ENCODE results near the gene TENT4A.

The TENT4A gene

GRCh38 chr5:6700685-6701355, 12.4 kb upstream of the TENT4A start:
- no peak for DNase-seq

DNA sequence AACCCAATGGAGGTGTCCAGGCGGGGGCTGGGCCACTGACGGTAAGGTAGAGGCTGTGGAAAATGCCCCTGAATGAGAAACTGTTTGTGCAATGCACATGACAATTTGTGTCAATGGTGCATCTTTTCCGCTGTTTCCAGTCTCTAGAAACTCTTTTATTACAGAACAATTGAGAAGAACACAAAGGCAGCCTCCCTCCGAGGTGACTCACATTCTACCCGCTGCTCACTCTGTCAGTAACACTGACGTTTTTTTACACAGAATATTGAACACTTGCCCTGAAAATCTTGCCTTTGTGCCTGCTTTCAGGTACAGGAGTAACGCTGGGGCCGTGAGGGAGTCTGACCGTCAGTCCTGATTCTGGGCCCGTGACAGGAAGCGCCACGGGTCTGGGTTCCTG, 11.7 kb upstream of the TENT4A start:
- DNase-seq: no peak

DNA sequence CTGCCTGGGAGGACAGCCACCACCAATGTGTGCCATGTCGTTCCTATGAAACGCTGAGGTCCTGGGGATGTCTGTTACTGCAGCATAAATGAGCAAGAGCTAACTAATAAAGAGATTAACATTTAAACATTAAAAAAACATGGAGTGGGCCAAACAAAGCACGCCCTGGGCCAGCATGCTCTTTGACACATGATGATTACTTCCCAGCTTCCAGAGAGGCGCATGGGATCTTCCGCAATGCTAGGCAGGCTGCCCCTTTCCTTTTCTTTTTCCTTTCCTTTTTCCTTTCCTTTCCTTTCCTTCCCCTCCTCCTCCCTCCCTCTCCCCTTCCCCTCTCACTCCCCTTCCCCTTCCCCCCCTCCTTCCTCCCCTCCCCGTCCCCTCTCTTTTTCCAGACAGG, 10.6 kb upstream of the TENT4A start:
- no peak for DNase-seq

GRCh38 chr5:6703806-6704205, 9.4 kb upstream of the TENT4A start:
- DNase-seq: peak; percentile 28 to 33

DNA sequence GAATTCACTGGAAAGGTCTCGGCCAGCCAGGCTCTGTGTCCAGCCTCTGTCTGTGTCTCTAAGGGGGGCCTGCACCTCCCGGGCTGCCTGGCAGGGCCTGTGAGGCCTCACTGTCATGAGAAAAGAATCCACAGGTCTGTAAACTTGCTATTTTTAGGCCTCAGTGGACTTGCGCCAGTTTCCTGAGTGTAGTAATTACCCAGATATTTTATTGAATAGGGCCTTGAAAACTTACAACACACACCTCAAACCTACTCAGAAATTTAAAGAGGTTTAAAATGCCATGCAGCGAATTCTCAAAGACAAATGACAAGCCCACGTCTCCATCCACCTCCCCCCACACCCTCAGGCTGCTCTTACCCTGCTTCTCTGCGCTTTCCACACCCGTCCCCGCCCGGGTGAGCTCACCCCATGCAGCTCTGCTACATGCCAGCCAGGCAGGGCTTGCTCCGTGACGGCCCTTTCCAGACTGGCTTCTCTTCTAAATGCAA, 8.8 kb upstream of the TENT4A start:
- DNase-seq: peak in 1 of 2 donors; percentile 16

DNA sequence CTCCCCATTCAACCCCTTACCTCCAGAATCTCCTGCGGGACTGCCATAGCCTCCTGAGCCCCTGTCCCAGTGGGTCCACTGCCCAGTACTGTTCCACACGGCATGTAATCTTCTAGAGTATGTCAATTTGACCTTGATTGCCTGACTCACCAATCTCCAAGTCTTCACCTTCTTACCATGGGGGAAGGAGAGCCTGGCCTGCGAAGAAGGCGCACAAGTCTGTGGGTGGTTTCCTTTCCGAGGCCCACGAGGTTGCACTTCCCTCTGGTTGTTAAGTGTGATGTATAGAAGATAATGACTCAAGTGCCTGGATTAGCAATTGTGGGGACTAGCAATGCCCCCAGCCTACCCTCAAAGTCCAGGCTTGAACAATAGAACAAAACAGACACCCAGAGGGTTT, 8.1 kb upstream of the TENT4A start:
- DNase-seq: peak; percentile 77 to 90

DNA sequence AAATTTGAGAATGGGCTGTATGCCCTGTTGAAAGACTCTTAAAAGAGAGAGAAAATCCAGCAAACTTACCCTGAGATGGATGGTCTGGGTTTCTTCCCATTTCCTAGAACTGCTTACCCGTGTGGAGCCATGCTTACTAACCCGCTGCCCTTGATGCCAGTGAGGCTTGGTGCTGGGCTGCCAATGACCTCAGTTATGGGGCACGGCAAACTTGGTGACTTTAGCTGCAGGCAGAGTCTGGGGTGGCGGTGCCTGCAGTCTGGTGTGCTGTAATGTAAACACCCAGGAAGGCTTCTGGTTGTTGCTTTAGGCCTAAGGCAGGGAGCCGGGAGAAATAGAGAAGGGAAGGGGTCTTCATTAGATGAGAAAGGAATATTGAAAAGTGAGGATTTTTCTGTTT, 7.3 kb upstream of the TENT4A start:
- DNase-seq: no peak

DNA sequence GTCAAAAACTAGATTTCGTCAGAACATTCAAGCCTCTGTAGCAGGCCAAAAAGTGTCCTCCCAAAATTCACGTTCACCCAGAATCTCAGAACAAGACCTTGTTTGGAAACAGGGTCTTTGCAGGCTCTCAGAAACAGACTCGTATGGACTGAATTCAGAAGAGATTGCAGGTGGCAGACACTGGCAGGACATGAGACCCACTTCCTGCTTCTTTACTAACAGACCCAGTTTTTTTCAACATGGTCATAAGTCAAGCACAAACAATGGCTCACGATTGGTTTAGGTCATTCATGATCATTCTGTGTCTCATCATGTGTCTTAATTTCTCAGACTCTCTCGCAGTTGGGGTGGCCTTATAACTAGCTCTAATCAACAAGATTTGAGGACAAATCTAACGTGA, 5.4 kb upstream of the TENT4A start:
- no peak for DNase-seq

GRCh38 chr5:6708814-6709213, 4.4 kb upstream of the TENT4A start:
- no peak for DNase-seq

- no peak for DNase-seq
Measured at GRCh38 chr5:6710070-6710469, 3.2 kb upstream of the TENT4A start.

GRCh38 chr5:6710551-6711318, 2.5 kb upstream of the TENT4A start:
- DNase-seq: no peak

DNA sequence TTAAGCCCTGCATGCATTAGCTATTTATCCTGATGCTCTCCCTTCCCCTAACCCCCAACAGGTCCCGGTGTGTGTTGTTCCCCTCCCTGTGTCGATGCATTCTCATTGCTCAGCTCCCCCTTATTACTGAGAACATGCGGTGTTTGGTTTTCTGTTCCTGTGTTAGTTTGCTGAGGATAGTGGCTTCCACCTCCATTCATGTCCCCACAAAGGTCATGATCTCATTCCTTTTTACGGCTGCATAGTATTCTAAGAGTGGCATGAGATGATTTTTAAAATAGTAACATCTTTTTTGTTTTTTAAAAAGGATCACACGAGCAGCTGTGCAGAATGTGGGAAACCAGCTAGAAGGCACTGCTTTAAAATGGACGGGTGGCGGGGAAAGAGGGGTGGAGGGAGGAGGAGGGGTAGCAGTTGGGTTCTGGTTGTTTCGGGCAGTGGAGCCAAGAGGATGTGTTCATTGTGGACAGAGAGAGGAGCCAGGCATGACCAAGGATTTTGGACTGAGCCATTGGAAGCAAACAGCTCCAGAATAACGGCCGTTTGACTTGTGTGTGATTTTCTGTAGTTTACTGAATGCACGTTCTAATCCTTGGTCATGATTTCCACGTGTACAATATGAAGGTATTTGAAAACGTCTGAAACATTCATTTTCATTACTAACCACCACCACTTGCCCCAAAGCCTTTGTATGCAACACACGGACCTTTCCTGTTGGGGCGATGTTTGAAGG, 1.7 kb upstream of the TENT4A start:
- no peak for DNase-seq

- DNase-seq: peak; percentile 22 to 29
Measured at GRCh38 chr5:6712142-6712576, 1.1 kb upstream of the TENT4A start.

DNA sequence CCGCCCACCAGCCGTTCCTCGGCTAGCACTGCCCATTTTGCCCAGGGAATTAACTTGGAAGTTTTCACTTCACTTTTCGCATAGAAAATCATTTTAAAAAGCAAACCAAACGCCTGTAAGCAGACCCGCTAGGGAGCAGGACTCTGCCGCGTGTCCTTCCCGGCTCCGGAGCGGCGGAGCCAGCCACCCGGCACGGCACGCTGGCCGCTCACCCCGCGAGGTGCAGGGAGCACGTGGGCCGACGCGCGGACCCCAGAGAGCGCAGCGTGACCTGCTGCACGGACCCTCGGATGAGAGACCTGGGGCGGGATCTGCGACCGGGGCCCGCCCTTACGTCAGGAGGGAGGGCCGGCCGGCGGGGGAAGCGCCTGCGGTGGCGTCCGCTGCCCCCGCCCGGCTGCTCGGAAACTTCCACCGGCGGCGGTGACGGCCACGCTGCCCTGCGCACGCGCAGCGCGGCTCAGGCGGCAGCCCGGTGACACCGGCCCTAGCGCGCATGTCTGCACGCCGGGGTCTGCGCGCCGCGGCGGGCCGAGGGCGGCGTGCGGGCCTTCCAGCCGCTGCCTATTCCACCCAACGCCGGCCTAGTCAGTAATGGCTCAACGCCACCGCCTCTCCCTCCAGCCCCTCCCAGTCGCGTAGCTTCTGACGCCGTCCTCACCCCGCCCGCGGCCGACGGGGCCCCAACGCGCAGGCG, 507 bp upstream of the TENT4A start:
- peak; percentile 93 to 97 for DNase-seq

DNA sequence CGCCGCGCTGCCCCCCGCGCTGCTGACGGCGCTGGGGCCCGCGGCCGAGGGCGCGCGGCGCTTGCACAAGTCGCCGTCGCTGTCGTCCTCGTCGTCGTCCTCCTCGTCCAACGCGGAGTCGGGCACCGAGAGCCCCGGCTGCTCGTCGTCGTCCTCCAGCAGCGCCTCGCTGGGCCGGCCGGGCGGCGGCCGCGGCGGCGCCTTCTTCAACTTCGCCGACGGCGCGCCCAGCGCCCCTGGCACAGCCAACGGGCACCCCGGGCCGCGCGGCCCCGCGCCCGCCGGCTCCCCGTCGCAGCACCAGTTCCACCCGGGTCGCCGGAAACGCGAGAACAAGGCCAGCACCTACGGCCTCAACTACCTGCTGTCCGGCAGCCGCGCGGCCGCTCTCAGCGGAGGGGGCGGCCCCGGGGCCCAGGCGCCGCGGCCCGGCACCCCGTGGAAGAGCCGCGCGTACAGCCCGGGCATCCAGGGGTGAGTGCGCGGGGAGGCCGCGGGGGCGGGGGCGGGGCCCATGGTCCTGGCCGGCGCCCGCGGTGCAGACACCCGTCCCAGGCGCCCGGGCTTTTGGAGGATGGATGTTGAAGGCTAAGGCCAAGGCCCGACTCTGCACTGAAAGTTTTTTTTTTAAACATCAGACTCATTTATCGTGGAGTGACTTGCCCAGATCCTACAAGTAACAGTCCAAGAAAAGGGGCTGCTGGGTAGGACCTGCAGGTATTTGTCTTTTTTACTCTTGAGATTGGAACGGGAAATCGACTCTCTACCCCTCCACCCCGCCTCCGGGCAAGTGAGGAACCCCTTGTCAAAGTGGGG, 1.2 kb downstream of the TENT4A start:
- peak in 1 of 2 donors; percentile 9 for DNase-seq

DNA sequence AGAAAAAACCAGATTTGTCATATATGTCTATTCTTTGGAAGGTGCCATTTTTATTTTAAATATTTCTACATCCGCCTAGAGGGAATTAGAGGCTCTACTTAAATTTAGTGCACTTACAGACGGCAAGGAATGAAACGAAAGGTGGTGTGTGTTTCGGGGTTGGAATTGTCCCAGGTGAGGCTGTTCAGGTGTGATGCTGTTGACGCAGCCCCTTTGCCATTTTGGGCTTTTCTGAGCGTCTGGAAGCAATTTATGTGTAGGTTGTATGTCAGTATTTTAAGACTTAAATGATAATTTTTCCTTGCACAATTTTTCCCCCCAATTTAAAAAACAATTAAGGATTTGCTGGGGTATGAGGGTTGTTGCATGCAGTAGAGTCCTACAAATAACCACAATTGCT, 2.0 kb downstream of the TENT4A start:
- no peak for DNase-seq

DNA sequence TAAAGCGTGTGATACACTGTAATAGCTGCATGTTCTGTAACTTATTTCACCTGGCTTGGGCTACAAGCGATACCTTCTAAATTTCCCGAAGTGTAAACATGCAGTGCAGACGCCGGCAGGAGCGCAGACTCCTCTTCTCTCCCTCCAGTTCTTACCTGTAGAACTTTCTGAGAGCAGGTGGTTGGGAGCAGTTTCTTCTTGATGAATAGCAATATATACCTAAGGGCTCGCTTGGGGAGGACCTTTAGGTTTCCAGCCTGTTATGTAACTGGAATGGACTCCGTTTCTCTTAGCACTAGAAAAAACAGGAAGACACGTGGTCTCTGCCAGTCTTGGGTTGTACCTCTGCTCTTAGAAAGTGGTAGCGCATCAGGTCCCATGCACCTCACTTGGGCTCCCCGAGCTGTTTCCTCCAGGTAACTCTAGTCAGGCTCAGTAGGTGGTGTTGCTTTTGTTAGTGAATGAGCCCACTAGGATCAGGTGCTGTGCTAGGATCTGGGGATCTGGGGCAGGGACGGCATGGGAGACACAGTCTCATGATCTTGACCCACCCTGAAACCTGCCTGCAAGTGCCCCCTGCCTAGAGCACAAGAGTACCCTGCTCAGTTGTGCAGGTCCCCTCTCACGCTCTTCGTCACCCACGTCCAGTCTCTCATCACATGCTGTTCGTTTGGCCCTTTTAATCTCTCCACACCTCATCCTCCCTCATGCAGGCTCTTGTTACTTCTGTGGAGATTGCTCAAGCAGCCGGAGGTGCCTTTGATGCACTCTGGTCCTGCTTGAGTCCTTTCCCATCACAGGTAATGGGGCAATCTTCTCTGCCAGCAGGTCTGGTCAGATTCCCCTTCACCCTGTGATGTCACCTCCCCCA, 2.8 kb downstream of the TENT4A start:
- no peak for DNase-seq

DNA sequence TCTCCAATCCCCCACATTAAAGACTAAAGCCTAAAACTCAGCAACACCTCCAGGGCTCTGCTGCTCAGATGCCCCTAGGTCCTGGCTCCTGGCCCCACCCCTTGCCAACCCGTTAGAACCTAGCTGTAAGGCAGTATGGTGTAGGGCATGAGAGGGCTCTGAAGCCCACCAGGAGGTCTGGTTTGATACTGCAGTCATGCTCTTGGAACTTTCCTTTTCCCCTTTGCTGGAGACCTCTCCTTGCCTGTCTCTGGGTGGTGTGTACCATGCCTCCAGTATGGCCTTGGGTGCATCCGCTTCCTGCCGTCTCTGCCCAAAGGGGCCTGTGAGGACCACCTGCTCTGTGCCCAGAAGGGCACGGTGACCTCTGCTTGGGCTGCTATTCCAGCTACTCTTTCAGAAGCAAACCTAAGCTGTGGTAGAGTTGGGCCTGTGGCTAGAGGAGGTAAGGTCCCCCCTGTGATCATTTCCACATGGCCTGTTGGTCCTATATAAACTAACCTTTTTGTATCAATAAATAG, 3.5 kb downstream of the TENT4A start:
- DNase-seq: no peak

GRCh38 chr5:6717247-6717646, 4.0 kb downstream of the TENT4A start:
- DNase-seq: no peak

DNA sequence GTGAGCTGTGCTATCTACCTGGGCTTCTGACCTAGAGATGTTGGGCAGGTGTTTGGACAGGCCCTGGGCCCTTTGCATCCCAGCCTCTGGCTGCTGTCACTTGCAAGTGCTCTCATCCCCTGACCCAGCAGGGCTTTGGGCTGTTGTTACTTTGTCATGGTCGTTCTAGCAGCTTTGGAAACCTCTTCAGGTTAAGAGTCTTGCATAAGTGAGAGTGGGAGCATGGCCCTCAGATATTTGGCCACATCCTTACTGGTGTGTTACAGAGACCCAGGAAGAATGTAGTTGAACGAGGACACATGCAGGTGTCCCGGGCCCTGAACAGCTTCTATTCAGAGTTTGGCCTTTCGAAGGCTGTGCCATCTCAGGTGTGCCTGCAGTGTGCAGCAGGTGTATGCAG, 4.5 kb downstream of the TENT4A start:
- no peak for DNase-seq

- no peak for DNase-seq
Measured at GRCh38 chr5:6718161-6718681, 5.0 kb downstream of the TENT4A start.
